Activated T-helper 2 cell treated with anti-CD3 and anti-CD28 coated beads, Interferon-gamma antibody, Interleukin-2, Interleukin-4, amounts not matched to agents 10 μg/mL and 5 μg/mL and 100 μg/mL, durations not matched to agents 14 hours and 24 hours and 36 hours (primary cell): ENCODE measurements around the gene TBR1. TPM values are rescaled to one million over a fixed set of nuclear protein-coding genes. Genes with fewer than 3 reads are reported as not detected.

ENCODE experiments used
- DNase-seq: peaks from one replicate; pipeline ENCODE4 v3.0.0; 2021; ENCODE audit warnings: low spot score
- H3K27ac Mint-ChIP-seq: one replicate; pipeline ENCODE4 v1.8.0; 2021; ENCODE audit warnings: mixed read lengths
- H3K27me3 Mint-ChIP-seq: one replicate; pipeline ENCODE4 v1.8.0; 2021; ENCODE audit warnings: low read depth, mixed read lengths
- H3K36me3 Mint-ChIP-seq: one replicate; pipeline ENCODE4 v1.8.0; 2021; ENCODE audit warnings: low read depth, mixed read lengths
- H3K4me1 Mint-ChIP-seq: one replicate; pipeline ENCODE4 v1.8.0; 2021; ENCODE audit warnings: low read depth, mixed read lengths
- H3K4me3 Mint-ChIP-seq: one replicate; pipeline ENCODE4 v1.8.0; 2021; ENCODE audit warnings: low read depth, mild to moderate bottlenecking, moderate library complexity, mixed read lengths
- H3K9me3 Mint-ChIP-seq: one replicate; pipeline ENCODE4 v1.8.0; 2021; ENCODE audit warnings: mixed read lengths
- intact Hi-C: fragments of 100-400 bp; cut with micrococcal nuclease; formaldehyde crosslinking; loops from one replicate; pipeline ENCODE4 v1.15.1; 2023
- total RNA-seq: library from RNA; stranded (reverse); gene quantifications from 2 replicates; pipeline ENCODE4 v1.2.3, GENCODE V29; 2022

The TBR1 gene
- total RNA-seq, 1 donor from 2014 or later: 0.02 TPM

DNA sequence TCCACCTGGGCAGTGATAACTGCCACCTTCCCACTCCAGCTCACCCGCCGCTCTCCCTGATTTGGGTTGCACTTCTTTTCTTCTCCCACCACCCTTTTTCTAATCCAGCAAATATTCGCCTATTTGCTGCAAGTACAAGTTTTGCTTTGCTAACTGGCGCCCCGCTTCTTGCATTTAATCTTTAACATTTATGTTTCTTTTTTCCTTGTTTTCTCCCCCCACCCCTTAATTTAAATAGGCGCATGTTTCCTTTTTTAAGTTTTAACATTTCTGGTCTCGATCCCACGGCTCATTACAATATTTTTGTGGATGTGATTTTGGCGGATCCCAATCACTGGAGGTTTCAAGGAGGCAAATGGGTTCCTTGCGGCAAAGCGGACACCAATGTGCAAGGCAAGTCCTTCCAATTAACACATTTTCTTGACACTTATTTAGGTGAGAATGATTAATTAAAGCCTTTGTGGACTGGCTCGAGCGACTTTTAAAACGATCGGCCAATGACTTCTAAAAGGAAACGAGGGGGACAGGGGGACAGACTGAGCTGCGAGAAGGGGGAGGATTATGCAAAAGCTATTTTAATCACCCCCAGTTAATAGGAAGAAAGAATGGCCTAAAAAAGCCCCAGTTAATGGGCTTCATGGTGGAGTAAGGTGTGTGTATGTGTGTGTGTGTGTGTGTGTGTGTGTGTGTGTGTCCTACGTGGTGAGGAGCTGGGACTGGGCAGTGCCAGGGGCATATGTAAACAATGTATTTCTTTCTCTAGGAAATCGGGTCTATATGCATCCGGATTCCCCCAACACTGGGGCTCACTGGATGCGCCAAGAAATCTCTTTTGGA is 1.6 kb downstream of the TBR1 start:
- no peak for DNase-seq
- peaks cover 13% of the 10 kb centered on the region for H3K36me3 Mint-ChIP-seq
- peaks cover 83% of the 10 kb centered on the region for H3K27me3 Mint-ChIP-seq
- H3K9me3 Mint-ChIP-seq: no peaks in the 10 kb centered on the region
- peak overlapping the region; percentile 2 for H3K27ac Mint-ChIP-seq
- peaks cover 48% of the 10 kb centered on the region for H3K4me1 Mint-ChIP-seq
- intact Hi-C loops: loop anchor here (5.0 kb wide), 2 partner anchors 110 to 180 kb away; partner anchors contain the start of gene PSMD14
- H3K4me3 Mint-ChIP-seq: no peak overlapping the region

DNA sequence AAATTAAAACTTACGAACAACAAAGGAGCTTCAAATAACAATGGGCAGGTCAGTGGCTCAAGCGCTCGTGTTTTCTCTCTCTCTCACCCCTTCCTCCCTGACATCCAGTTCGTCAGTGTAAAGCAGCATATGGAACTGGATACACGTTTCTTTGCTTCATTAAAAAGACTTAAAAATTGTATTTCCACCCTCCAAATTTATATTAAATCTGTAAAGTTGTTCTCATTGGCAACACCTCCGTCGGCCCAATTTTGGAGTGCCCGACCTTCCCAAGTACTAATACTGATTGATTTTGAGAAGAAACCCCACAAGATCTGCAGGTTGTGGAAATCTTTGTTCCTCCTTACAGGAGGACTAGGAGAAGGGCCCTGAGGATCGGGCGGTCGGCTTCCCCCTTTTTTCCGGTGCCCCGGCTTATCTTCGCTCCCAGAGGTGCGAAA is 2.2 kb downstream of the TBR1 start:
- Mint-ChIP-seq H3K27me3 (peaks cover 86% of the 10 kb centered on the region), H3K4me1 (peaks cover 52% of the 10 kb centered on the region), H3K27ac (no peak overlapping the region), H3K9me3 (no peaks in the 10 kb centered on the region), H3K36me3 (peaks cover 9% of the 10 kb centered on the region), H3K4me3 (no peak overlapping the region)
- intact Hi-C loops: loop anchor here (5.0 kb wide), 2 partner anchors 111 to 181 kb away; partner anchors contain the start of gene PSMD14
- no peak for DNase-seq

DNA sequence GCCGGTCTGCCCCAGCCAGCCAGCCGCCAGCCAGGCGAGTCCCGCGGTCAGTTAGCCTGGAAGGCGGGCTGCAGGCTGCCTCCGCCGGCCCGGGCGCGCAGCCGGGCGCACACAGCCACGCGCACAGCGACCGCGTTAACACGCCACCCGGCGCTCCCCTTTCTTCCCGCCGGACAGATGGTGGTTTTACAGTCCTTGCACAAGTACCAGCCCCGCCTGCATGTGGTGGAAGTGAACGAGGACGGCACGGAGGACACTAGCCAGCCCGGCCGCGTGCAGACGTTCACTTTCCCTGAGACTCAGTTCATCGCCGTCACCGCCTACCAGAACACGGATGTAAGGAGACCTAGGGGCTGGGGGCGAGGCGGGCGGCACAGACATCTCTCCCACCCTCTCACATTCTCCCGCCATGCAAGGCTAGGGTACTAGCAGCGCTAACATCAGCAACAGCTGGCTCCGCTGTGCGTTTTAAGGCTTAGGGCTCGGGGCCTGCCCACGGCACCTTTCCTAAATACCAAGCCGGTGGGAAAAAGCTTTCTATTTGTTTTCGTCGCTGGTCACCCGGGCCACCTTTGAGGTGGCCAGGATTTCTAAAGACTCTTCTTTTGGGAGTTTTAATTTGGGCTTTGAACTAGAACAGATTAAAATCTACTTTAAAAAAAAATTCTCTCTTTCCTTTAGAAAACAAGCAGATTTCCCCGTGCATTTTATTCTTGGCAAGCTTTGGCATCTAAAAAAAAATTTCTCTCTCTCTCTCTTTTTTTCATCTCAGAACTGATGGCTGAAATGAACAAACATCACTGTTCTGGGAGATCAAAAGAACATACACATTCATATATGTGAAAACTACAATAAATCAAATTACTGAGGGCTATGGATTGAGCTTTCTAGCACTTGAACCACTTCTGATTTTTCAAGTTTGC is 2.9 kb downstream of the TBR1 start:
- Mint-ChIP-seq H3K4me1 (peaks cover 49% of the 10 kb centered on the region), H3K27ac (no peak overlapping the region), H3K9me3 (no peaks in the 10 kb centered on the region), H3K27me3 (peaks cover 83% of the 10 kb centered on the region), H3K4me3 (peak overlapping the region; percentile 66), H3K36me3 (peaks cover 6% of the 10 kb centered on the region)
- DNase-seq: peak; percentile 11
- intact Hi-C loops: loop anchor here (5.0 kb wide), 2 partner anchors 112 to 182 kb away; partner anchors contain the start of gene PSMD14

DNA sequence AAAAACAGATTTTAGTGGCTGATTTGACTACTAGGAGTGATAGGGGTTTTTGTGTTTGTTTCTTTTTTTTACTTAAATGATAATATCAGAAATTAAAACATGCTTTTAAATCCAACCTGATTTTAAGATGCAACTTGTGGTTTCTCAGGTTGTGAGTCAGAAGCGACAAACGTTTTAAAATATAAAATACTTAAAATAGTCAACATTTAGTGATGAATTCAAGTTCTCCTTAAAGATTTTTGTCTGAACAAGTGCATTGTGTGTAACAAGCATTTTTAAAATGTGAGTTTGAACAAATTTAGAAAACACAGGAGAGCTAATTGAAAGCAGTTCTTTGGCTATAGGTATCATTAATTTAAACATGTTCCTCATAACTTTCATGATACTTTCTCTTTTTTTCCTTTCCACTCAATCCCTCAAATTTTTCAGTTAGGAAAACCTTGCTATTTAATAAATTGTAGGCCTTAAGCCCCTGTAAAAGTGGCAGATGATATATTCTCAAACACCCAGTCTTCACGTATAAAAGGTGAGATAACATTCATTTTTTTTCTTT is 3.6 kb downstream of the TBR1 start:
- H3K4me1 Mint-ChIP-seq: peaks cover 55% of the 10 kb centered on the region
- no peak for DNase-seq
- no peak overlapping the region for H3K27ac Mint-ChIP-seq

DNA sequence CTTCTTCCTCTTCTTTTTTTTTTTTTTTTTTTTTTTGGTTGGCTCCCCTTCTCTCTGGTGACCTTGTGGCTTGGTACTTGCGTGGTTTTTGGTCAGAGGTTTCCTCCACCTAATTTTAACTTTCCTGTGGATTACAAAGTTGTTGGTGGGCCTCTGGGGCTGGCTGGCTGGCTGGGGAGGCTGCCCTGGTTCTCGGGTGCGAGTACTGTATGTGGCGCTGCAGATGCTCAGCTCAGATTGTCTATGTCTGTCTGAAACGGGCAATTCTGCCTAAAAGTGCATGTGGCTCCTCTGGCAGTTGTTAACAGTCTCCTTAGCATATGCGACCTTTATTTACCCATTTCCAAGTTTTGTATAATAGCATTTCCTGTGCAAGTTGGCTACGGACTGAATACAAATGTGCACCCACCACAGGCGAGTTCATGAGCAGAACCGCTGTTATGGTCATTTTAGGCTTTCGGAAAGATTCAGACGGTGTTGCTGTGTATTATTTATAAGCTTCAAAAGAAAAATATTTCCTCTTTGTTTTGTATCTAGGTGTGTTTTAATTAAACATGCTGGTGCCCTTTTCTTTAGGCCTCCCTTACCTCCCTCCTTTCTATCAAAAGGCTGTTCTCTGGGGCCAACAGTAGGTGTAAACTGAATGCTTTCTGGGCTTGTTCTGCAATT is 4.4 kb downstream of the TBR1 start:
- Mint-ChIP-seq H3K4me3 (no peak overlapping the region), H3K36me3 (peaks cover 2% of the 10 kb centered on the region), H3K4me1 (peaks cover 52% of the 10 kb centered on the region), H3K27me3 (peaks cover 91% of the 10 kb centered on the region), H3K9me3 (no peaks in the 10 kb centered on the region), H3K27ac (peak overlapping the region; percentile 44)
- DNase-seq: no peak
- intact Hi-C loops: loop anchor here (10.0 kb wide), 2 partner anchors 204 to 704 kb away; partner anchors contain the start of gene SLC4A10

More for the DNA sequence above, 3.6 kb downstream of the TBR1 start:
- peaks cover 6% of the 10 kb centered on the region for H3K36me3 Mint-ChIP-seq
- no peaks in the 10 kb centered on the region for H3K9me3 Mint-ChIP-seq
- peaks cover 90% of the 10 kb centered on the region for H3K27me3 Mint-ChIP-seq
- intact Hi-C loops: loop anchor here (5.0 to 10.0 kb wide), 4 partner anchors 112 to 705 kb away; partner anchors contain the start of genes PSMD14 and SLC4A10
- no peak overlapping the region for H3K4me3 Mint-ChIP-seq

DNA sequence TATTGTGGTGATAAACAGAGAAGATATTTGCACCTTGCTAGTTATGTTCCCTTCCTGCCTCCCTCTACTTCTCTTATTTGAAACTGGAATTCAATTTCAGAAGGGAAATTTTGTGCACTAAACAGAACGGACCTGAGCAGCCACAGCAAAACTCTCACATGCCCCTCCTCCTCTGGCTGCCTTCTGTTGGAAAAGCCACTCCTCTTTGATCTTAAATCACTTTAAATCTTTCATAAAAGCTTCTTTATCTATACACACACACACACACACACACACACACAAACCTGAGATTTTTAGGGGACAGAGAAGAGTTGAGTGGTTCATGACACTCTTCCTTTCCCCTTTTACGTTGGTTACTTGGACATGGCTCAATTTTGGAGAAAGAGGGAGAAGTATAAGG is 5.6 kb downstream of the TBR1 start:
- Mint-ChIP-seq H3K4me1 (peaks cover 47% of the 10 kb centered on the region), H3K27me3 (peaks cover 91% of the 10 kb centered on the region), H3K4me3 (no peak overlapping the region), H3K9me3 (no peaks in the 10 kb centered on the region), H3K27ac (no peak overlapping the region), H3K36me3 (peaks cover 5% of the 10 kb centered on the region)
- DNase-seq: no peak
- intact Hi-C loops: loop anchor here (10.0 kb wide), 2 partner anchors 203 to 703 kb away; partner anchors contain the start of gene SLC4A10

DNA sequence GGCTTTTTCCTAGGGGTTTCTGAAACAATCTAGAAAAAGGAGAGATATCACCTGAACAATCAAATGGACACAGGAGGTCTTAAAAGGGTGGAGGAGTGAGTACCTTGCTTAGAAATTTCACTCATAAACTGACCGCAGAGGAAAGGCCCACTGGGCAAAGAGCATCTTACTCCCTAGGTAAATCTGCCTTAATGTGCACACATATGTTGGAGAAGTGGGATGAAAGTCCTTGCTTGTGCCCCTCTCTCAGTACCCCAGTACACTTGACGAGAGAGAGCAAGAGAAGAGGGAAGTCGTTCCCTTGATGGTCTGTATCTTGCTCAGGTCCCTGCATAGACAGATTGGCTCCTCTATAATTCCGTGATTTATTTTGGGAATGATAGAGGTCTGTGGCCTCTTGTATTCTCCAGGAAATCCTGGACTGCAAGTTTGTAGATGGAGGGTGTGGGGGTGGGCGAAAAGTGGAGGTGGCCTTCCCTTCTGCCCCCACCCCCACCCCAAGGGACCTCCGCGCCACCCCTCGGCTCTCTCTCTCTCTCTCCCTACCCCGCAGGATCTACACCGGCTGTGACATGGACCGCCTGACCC is 6.8 kb downstream of the TBR1 start:
- Mint-ChIP-seq H3K27me3 (peaks cover 89% of the 10 kb centered on the region), H3K4me3 (peak overlapping the region; percentile 20), H3K9me3 (no peaks in the 10 kb centered on the region), H3K36me3 (peaks cover 10% of the 10 kb centered on the region), H3K4me1 (peaks cover 42% of the 10 kb centered on the region), H3K27ac (no peak overlapping the region)
- intact Hi-C loops: loop anchor here (10.0 kb wide), 2 partner anchors 202 to 702 kb away; partner anchors contain the start of gene SLC4A10
- DNase-seq: no peak

DNA sequence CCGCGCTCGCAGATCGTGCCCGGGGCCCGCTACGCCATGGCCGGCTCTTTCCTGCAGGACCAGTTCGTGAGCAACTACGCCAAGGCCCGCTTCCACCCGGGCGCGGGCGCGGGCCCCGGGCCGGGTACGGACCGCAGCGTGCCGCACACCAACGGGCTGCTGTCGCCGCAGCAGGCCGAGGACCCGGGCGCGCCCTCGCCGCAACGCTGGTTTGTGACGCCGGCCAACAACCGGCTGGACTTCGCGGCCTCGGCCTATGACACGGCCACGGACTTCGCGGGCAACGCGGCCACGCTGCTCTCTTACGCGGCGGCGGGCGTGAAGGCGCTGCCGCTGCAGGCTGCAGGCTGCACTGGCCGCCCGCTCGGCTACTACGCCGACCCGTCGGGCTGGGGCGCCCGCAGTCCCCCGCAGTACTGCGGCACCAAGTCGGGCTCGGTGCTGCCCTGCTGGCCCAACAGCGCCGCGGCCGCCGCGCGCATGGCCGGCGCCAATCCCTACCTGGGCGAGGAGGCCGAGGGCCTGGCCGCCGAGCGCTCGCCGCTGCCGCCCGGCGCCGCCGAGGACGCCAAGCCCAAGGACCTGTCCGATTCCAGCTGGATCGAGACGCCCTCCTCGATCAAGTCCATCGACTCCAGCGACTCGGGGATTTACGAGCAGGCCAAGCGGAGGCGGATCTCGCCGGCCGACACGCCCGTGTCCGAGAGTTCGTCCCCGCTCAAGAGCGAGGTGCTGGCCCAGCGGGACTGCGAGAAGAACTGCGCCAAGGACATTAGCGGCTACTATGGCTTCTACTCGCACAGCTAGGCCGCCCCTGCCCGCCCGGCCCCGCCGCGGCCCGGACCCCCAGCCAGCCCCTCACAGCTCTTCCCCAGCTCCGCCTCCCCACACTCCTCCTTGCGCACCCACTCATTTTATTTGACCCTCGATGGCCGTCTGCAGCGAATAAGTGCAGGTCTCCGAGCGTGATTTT is 7.6 kb downstream of the TBR1 start:
- peaks cover 35% of the 10 kb centered on the region for H3K4me1 Mint-ChIP-seq
- intact Hi-C loops: loop anchor here (10.0 kb wide), 2 partner anchors 201 to 701 kb away; partner anchors contain the start of gene SLC4A10
- DNase-seq: peak; percentile 10
- no peaks in the 10 kb centered on the region for H3K9me3 Mint-ChIP-seq
- peak overlapping the region; percentile 62 for H3K4me3 Mint-ChIP-seq
- H3K36me3 Mint-ChIP-seq: peaks cover 11% of the 10 kb centered on the region
- H3K27me3 Mint-ChIP-seq: peaks cover 86% of the 10 kb centered on the region
- H3K27ac Mint-ChIP-seq: peak overlapping the region; percentile 48

DNA sequence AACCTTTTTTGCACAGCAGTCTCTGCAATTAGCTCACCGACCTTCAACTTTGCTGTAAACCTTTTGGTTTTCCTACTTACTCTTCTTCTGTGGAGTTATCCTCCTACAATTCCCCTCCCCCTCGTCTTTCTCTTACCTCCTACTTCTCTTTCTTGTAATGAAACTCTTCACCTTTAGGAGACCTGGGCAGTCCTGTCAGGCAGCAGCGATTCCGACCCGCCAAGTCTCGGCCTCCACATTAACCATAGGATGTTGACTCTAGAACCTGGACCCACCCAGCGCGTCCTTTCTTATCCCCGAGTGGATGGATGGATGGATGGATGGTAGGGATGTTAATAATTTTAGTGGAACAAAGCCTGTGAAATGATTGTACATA is 8.3 kb downstream of the TBR1 start:
- H3K9me3 Mint-ChIP-seq: no peaks in the 10 kb centered on the region
- peaks cover 12% of the 10 kb centered on the region for H3K36me3 Mint-ChIP-seq
- H3K4me1 Mint-ChIP-seq: peaks cover 31% of the 10 kb centered on the region
- DNase-seq: peak; percentile 9
- peaks cover 86% of the 10 kb centered on the region for H3K27me3 Mint-ChIP-seq
- intact Hi-C loops: loop anchor here (10.0 kb wide), 2 partner anchors 200 to 700 kb away; partner anchors contain the start of gene SLC4A10
- peak overlapping the region; percentile 62 for H3K4me3 Mint-ChIP-seq
- H3K27ac Mint-ChIP-seq: peak overlapping the region; percentile 48

DNA sequence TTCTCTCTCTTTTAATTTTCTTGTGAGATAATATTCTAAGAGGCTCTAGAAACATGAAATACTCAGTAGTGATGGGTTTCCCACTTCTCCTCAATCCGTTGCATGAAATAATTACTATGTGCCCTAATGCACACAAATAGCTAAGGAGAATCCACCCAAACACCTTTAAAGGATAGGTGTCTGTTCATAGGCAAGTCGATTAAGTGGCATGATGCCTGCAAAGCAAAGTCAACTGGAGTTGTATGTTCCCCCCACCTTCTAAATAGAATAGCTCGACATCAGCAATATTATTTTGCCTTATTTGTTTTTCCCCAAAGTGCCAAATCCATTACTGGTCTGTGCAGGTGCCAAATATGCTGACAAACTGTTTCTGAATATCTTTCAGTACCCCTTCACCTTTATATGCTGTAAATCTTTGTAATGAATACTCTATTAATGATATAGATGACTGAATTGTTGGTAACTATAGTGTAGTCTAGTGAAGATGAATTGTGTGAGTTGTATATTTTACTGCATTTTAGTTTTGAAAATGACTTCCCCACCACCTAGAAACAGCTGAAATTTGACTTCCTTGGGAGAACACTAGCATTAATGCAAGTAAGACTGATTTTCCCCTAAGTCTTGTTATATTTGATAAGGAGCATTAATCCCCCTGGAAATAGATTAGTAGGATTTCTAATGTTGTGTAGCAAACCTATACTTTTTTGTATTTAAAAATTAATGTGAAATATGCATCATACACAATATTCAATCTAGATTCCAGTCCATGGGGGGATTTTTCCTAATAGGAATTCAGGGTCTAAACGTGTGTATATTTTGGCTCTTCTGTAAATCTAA is 9.0 kb downstream of the TBR1 start:
- Mint-ChIP-seq H3K4me3 (no peak overlapping the region), H3K27me3 (peaks cover 86% of the 10 kb centered on the region), H3K9me3 (no peaks in the 10 kb centered on the region), H3K27ac (no peak overlapping the region), H3K36me3 (peaks cover 12% of the 10 kb centered on the region), H3K4me1 (peaks cover 30% of the 10 kb centered on the region)
- intact Hi-C loops: loop anchor here (5.0 to 10.0 kb wide), 3 partner anchors 200 to 700 kb away; partner anchors contain the start of gene SLC4A10
- DNase-seq: no peak
